Fibroblast of lung (primary cell): ENCODE results near the gene TP73. TPM values are rescaled to one million over a fixed set of nuclear protein-coding genes. Genes with fewer than 3 reads are reported as not detected.
A peak's percentile ranks its signal among the peaks of the same experiment; 100 is the strongest.

Experiments used
- DNase-seq, 2 donors: peaks; one replicate each; pipeline versions ENCODE4 v3.0.0 to v3.0.0-alpha.2; 2010; ENCODE audit warnings: low read depth in 2 of 2
- H2AFZ ChIP-seq: 2 replicates; pipeline ENCODE4 v1.5.1; 2012; ENCODE audit warnings: low read length, control low read depth, inconsistent platforms
- H3K27ac ChIP-seq: 2 replicates; pipeline ENCODE4 v1.5.1; 2011; ENCODE audit warnings: low read length, control low read depth; ENCODE audit not compliant: insufficient read depth
- H3K27me3 ChIP-seq: 2 replicates; pipeline ENCODE4 v1.5.1; 2011; ENCODE audit warnings: mild to moderate bottlenecking, low read length; ENCODE audit not compliant: control insufficient read depth, insufficient read depth
- H3K36me3 ChIP-seq: 2 replicates; pipeline ENCODE4 v1.5.1; 2011; ENCODE audit warnings: low read length; ENCODE audit not compliant: control insufficient read depth, insufficient read depth
- H3K4me1 ChIP-seq: 2 replicates; pipeline ENCODE4 v1.5.1; 2011; ENCODE audit warnings: low read length; ENCODE audit not compliant: control insufficient read depth, insufficient read depth; ENCODE audit errors: extremely low read depth
- H3K4me2 ChIP-seq: 2 replicates; pipeline ENCODE4 v1.5.1; 2011; ENCODE audit warnings: low read length, control low read depth; ENCODE audit not compliant: insufficient read depth; ENCODE audit errors: extremely low read depth
- H3K4me3 ChIP-seq, 4 experiments: fragments of 200-600 bp in 1 of 4; sonication (generic) in 1 of 4; replicated peaks in 1 of 4; 2 replicates each; pipeline ENCODE4 v1.5.1; 2011 to 2016; ENCODE audit warnings: low read length in 4 of 4, low read depth in 3 of 4, mild to moderate bottlenecking in 3 of 4, control low read depth in 2 of 4, inconsistent platforms in 1 of 4, mixed read lengths in 1 of 4; ENCODE audit not compliant: insufficient read depth in 1 of 4; ENCODE audit errors: control extremely low read depth in 1 of 4
- H3K79me2 ChIP-seq: 2 replicates; pipeline ENCODE4 v1.5.1; 2012; ENCODE audit warnings: mild to moderate bottlenecking, low read length, inconsistent platforms; ENCODE audit not compliant: control insufficient read depth, insufficient read depth
- H3K9ac ChIP-seq: 2 replicates; pipeline ENCODE4 v1.5.1; 2011; ENCODE audit warnings: mild to moderate bottlenecking, low read length, control low read depth; ENCODE audit not compliant: insufficient read depth
- H3K9me3 ChIP-seq: 2 replicates; pipeline ENCODE4 v1.5.1; 2012; ENCODE audit warnings: low read depth, low read length; ENCODE audit not compliant: control insufficient read depth, insufficient read depth
- H4K20me1 ChIP-seq: 2 replicates; pipeline ENCODE4 v1.5.1; 2011; ENCODE audit warnings: low read length; ENCODE audit not compliant: control insufficient read depth, insufficient read depth; ENCODE audit errors: extremely low read depth
- EZH2 ChIP-seq: IDR thresholded peaks from 2 replicates; pipeline ENCODE4 v1.5.1; 2012; ENCODE audit warnings: low read length, control low read depth, mild to moderate bottlenecking; ENCODE audit errors: missing control alignments
- polyA plus RNA-seq, 2 donors: library from polyadenylated mRNA; depleted of rRNA in 1 of 2; stranded (reverse) in 1 of 2; unstranded in 1 of 2; fragments of >200 nt; gene quantifications; 2 replicates each; pipeline ENCODE4 v1.2.1, GENCODE V29; 2011 to 2012; ENCODE audit warnings: missing spikeins in 1 of 2
- total RNA-seq: library from RNA; depleted of rRNA; stranded (reverse); fragments of >200 nt; gene quantifications from 2 replicates; pipeline ENCODE4 v1.2.1, GENCODE V29; 2014
- TF ChIP-seq, protein P1 (sequence below), 2 donors: IDR thresholded peaks in 1 of 2; conservative IDR thresholded peaks in 1 of 2; 1 replicate in 1 of 2; 2 replicates in 1 of 2; pipeline ENCODE4 v1.5.1; 2011 to 2012; ENCODE audit warnings: low read length in 2 of 2, control low read depth in 1 of 2, inconsistent platforms in 1 of 2, low read depth in 1 of 2, mild to moderate bottlenecking in 1 of 2

Gene TP73
- total and polyA plus RNA-seq, 2 donors (not counting 1 experiment from before 2014, with no cell fraction given), result not detected

DNA sequence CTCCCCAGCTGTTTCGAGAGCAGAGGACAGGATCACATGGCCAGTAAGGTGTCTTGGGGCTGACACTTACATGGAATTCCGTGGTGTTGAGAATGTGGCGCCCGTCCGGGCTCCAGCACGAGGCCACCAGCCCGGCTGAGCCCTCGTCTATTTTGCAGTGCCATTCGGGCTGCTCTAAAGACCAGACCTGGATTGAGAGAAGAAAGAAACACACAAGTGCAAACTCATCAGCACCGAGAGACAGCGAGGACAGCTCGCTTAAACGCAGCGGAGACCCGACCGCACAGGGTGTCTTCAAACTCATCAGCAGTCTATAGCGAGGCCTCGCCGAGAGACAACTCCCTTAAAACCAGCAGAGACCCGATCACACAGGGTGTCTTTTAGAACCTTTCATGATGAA is 5.7 kb upstream of the TP73 start:
- no peak overlapping the region for H3K27ac ChIP-seq
- no peaks in the 10 kb centered on the region for H3K79me2 ChIP-seq
- peaks cover 15% of the 10 kb centered on the region for H3K27me3 ChIP-seq
- no peak for DNase-seq
- H3K4me3 ChIP-seq, result no peak overlapping the region
- no peaks in the 10 kb centered on the region for H3K4me1 ChIP-seq
- H3K36me3 ChIP-seq, result peaks cover 6% of the 10 kb centered on the region
- no peaks in the 10 kb centered on the region for H4K20me1 ChIP-seq
- no peak overlapping the region for H2AFZ ChIP-seq
- no peak overlapping the region for H3K9ac ChIP-seq
- H3K4me2 ChIP-seq, result no peak overlapping the region
- no peak for TF ChIP-seq EZH2
- TF ChIP-seq, protein P1, sequence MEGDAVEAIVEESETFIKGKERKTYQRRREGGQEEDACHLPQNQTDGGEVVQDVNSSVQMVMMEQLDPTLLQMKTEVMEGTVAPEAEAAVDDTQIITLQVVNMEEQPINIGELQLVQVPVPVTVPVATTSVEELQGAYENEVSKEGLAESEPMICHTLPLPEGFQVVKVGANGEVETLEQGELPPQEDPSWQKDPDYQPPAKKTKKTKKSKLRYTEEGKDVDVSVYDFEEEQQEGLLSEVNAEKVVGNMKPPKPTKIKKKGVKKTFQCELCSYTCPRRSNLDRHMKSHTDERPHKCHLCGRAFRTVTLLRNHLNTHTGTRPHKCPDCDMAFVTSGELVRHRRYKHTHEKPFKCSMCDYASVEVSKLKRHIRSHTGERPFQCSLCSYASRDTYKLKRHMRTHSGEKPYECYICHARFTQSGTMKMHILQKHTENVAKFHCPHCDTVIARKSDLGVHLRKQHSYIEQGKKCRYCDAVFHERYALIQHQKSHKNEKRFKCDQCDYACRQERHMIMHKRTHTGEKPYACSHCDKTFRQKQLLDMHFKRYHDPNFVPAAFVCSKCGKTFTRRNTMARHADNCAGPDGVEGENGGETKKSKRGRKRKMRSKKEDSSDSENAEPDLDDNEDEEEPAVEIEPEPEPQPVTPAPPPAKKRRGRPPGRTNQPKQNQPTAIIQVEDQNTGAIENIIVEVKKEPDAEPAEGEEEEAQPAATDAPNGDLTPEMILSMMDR (conservative IDR thresholded peaks at IDR 0.05 in 1 of 2, IDR thresholded peaks at IDR 0.05 in 1 of 2; ENCODE audit: low read depth in 1 of 2, low read length in 2 of 2), result no peak
- H3K9me3 ChIP-seq, result no peaks in the 10 kb centered on the region

DNA sequence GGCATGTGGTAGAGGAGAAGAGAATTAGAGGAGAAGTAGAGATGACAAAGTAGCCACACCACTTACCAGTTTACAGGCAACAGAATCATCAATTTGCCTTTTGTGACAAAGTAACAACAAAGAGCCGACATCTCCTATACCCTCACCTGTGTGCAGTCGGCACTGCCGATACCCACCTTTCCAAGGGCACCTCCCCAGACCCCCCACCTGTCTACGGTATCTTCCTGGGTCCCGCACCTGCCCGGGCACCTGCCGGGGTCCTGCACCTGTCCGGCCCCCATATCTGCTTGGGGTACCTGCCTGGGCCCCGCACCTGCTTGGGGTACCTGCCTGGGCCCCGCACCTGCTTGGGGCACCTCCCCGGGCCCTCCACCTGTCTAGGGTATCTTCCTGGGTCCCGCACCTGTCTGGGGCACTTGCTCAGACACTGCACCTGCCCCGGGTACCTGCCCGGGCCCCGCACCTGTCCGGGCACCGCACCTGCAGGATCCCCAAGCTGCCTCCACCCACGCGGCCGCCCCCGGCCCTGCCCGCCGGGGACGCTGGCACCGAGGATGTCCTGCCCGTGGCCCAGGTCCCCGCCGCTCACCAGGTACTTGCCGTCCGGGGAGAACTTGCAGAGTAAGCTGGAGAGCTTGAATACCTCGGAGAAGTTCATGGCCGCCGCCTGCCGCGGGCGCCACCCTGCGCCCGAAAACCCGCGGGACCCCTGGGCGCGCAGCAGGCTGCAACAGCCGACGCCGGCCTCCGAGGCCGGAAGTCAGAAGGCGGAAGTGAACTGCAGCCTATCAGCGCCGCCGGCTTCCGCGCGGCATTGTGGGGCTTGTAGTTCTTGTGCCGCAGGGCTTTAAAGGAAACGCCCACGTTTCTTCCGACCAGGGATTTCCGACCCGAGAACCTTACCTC is 2.7 kb upstream of the TP73 start, which contains the start of gene WRAP73:
Gene WRAP73, minus strand, starts transcription at position 762 of the 906 bp plus-strand sequence. Its CDS starts 104 bp downstream, at position 658.
- peak; percentile 90 for DNase-seq
- H3K27ac ChIP-seq, result no peak within 1 kb of the TSS

More for the DNA sequence above, 2.7 kb upstream of the TP73 start, which contains the start of gene WRAP73:
- TF ChIP-seq, protein P1 (conservative IDR thresholded peaks at IDR 0.05 in 1 of 2, IDR thresholded peaks at IDR 0.05 in 1 of 2; ENCODE audit: low read depth in 1 of 2, low read length in 2 of 2), result peak in 1 of 2 donors; percentile 14
- no peak for TF ChIP-seq EZH2
- Histone ChIP-seq H3K4me3 (peak within 1 kb of the TSS; percentile 74 to 93 (median 78)), H3K36me3 (peaks cover 3% of the 10 kb centered on the region), H3K9me3 (no peaks in the 10 kb centered on the region), H3K9ac (peak within 1 kb of the TSS; percentile 73), H4K20me1 (no peaks in the 10 kb centered on the region), H3K4me1 (no peaks in the 10 kb centered on the region), H3K79me2 (no peaks in the 10 kb centered on the region), H2AFZ (peak within 1 kb of the TSS; percentile 61), H3K27me3 (peaks cover 34% of the 10 kb centered on the region), H3K4me2 (peak within 1 kb of the TSS; percentile 53)
